ENCODE results near the gene MAPKAPK2.

- TF ChIP-seq, protein P1, sequence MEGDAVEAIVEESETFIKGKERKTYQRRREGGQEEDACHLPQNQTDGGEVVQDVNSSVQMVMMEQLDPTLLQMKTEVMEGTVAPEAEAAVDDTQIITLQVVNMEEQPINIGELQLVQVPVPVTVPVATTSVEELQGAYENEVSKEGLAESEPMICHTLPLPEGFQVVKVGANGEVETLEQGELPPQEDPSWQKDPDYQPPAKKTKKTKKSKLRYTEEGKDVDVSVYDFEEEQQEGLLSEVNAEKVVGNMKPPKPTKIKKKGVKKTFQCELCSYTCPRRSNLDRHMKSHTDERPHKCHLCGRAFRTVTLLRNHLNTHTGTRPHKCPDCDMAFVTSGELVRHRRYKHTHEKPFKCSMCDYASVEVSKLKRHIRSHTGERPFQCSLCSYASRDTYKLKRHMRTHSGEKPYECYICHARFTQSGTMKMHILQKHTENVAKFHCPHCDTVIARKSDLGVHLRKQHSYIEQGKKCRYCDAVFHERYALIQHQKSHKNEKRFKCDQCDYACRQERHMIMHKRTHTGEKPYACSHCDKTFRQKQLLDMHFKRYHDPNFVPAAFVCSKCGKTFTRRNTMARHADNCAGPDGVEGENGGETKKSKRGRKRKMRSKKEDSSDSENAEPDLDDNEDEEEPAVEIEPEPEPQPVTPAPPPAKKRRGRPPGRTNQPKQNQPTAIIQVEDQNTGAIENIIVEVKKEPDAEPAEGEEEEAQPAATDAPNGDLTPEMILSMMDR (IDR thresholded peaks at IDR 0.05; ENCODE audit: low read length) = no peak
- TF ChIP-seq EZH2 (IDR thresholded peaks at IDR 0.05; ENCODE audit: borderline replicate concordance, low read length) = no peak
Observed at GRCh38 chr1:206643118-206643698, 41.5 kb upstream of the MAPKAPK2 start.

Measured in OCI-LY1 (cell line).